ENCODE results near the gene FYB1. TPM values are rescaled to one million over a fixed set of nuclear protein-coding genes. Genes with fewer than 3 reads are reported as not detected.

The FYB1 gene
- total and polyA plus RNA-seq, 2 of the 4 experiments (the other 2 are of a cell fraction), result not detected

- no peak for TF ChIP-seq MAZ (IDR thresholded peaks at IDR 0.05; ENCODE audit: borderline replicate concordance, low read depth, low read length)
- no peak for TF ChIP-seq RCOR1 (IDR thresholded peaks at IDR 0.05; ENCODE audit: insufficient replicate concordance, low read length)
- no peak for TF ChIP-seq POLR2A (IDR thresholded peaks at IDR 0.05; ENCODE audit: low read depth, low read length)
- TF ChIP-seq FOS (IDR thresholded peaks at IDR 0.05; ENCODE audit: low read depth, low read length), result no peak
- TF ChIP-seq MXI1 (IDR thresholded peaks at IDR 0.05; ENCODE audit: borderline replicate concordance, low read depth, low read length), result no peak
Measured at GRCh38 chr5:39076101-39076756, 143.1 kb downstream of the FYB1 start (continued).
